Left lung (tissue), 10 donors: ENCODE results near the gene ALKBH1. TPM values are rescaled to one million over a fixed set of nuclear protein-coding genes. Genes with fewer than 3 reads are reported as not detected.

Experiments
- ATAC-seq: fragments of 200-7000 bp; cut with Tn5 transposase; one replicate; pipeline ENCODE4 v1.9.1; 2020; ENCODE audit warnings: moderate library complexity
- DNase-seq, 4 donors: peaks; one replicate each; pipeline ENCODE4 v3.0.0-alpha.2; 2013 to 2020
- H3K27ac ChIP-seq, 2 donors: fragments of 200-600 bp; sonication (generic) in 1 of 2; one replicate each; pipeline versions ENCODE4 v1.5.0 to v1.8.0; 2020 to 2021
- H3K27me3 ChIP-seq, 2 donors: fragments of 200-600 bp; sonication (generic) in 1 of 2; one replicate each; pipeline versions ENCODE4 v1.5.0 to v1.8.0; 2020 to 2021
- H3K36me3 ChIP-seq, 2 donors: fragments of 200-600 bp; sonication (generic) in 1 of 2; one replicate each; pipeline versions ENCODE4 v1.5.0 to v1.8.0; 2020 to 2021
- H3K4me1 ChIP-seq, 2 donors: fragments of 200-600 bp; one replicate each; pipeline ENCODE4 v1.8.0; 2021
- H3K4me3 ChIP-seq, 2 donors: fragments of 200-600 bp; sonication (generic) in 1 of 2; one replicate each; pipeline versions ENCODE4 v1.5.0 to v1.8.0; 2020 to 2021; ENCODE audit warnings: mild to moderate bottlenecking in 1 of 2
- H3K9me3 ChIP-seq, 2 donors: fragments of 200-600 bp; sonication (generic) in 1 of 2; one replicate each; pipeline versions ENCODE4 v1.5.0 to v1.8.0; 2020 to 2021
- CTCF ChIP-seq, 2 donors: fragments of 200-600 bp; sonication (generic) in 1 of 2; IDR thresholded peaks; one replicate each; pipeline versions ENCODE4 v1.5.0 to v1.8.0; 2021; ENCODE audit warnings: antibody characterized with exemption in 2 of 2
- intact Hi-C, 2 donors: fragments of 100-400 bp; cut with DNase I; formaldehyde crosslinking; loops; one replicate each; pipeline versions ENCODE4 v1.11.2 to v1.14.2; 2022
- polyA plus RNA-seq, 6 donors: library from polyadenylated mRNA; unstranded; fragments of 120-200 nt; gene quantifications; one replicate each; pipeline ENCODE4 v1.2.1, GENCODE V29; 2013; ENCODE audit not compliant: insufficient read length in 6 of 6
- total RNA-seq, 2 donors: library from RNA; stranded (reverse); fragmentation: NEBNext Ultra II Directional; extraction: Animal tissue kit (Norgen Biotek cat#: 25700); gene quantifications; one replicate each; pipeline ENCODE4 v1.2.1, GENCODE V29; 2021
- donor health status: DM: no; HTN: yes; CAD: no.
- donor health status: DM: no; HTN: no; CAD: no.

ALKBH1 gene
- total and polyA plus RNA-seq, 8 donors, result 8.6 to 18.8 (median 14.9) TPM

DNA sequence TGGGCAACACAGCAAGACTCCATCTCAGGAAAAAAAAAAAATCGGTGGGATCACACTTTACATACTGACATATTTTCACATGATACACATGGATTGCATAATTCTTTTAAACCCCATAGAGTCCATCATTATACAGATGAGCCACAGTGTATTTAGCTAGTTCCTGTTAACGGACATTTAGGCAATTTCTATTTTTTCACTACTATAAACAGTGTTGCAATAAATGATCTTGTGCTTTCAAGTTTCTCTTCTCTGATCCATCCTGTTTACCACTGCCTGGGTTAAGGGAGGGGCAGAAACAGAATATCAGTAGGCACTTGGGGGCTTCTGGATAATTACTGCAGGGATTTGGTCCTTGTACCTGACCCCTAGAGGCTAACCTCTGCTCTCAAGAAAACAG lies 48.0 kb downstream of the ALKBH1 start:
- no peak for DNase-seq
- Histone ChIP-seq H3K4me3 (no peak overlapping the region), H3K27ac (peak overlapping the region in 1 of 2 donors; percentile 66), H3K9me3 (no peaks in the 10 kb centered on the region), H3K4me1 (peaks cover 0 to 45% of the 10 kb centered on the region in 2 donors), H3K36me3 (no peaks in the 10 kb centered on the region), H3K27me3 (no peaks in the 10 kb centered on the region)
- ATAC-seq, result peak; percentile 49
- intact Hi-C loops, result no loop called here
- no peak for TF ChIP-seq CTCF (IDR thresholded peaks at IDR 0.05)

DNA sequence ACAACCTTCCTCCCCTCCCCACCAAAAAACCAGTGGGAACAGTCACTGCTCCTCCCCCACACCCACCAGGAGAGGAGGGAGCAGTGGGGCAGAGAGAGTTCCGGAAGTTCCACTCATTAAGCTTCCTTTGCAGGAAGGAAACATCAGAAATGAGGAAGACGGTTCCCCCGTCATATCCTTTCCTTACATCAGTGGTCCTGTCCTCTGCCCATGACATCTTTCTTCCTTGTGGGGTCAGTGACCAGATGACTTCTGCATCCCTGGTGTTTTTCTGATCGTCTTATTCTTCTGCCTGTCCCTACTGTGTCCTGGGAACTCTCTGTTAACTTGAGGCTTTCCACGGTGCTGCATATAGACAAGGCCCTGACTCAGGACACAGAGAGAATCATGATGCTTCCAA lies 50.5 kb downstream of the ALKBH1 start:
- DNase-seq (no peak), ATAC-seq (peak; percentile 18)
- H3K27me3 ChIP-seq, result no peaks in the 10 kb centered on the region
- no peaks in the 10 kb centered on the region for H3K36me3 ChIP-seq
- peaks cover 0 to 57% of the 10 kb centered on the region in 2 donors for H3K4me1 ChIP-seq
- intact Hi-C loops, result no loop called here
- no peaks in the 10 kb centered on the region for H3K9me3 ChIP-seq
- TF ChIP-seq CTCF (IDR thresholded peaks at IDR 0.05), result no peak
- H3K4me3 ChIP-seq, result no peak overlapping the region
- peak overlapping the region in 1 of 2 donors; percentile 49 for H3K27ac ChIP-seq

GRCh38 chr14:77654001-77654441 lies 53.8 kb downstream of the ALKBH1 start:
- no peak for DNase-seq
- intact Hi-C loops, result no loop called here
- no peak for TF ChIP-seq CTCF (IDR thresholded peaks at IDR 0.05)

DNA sequence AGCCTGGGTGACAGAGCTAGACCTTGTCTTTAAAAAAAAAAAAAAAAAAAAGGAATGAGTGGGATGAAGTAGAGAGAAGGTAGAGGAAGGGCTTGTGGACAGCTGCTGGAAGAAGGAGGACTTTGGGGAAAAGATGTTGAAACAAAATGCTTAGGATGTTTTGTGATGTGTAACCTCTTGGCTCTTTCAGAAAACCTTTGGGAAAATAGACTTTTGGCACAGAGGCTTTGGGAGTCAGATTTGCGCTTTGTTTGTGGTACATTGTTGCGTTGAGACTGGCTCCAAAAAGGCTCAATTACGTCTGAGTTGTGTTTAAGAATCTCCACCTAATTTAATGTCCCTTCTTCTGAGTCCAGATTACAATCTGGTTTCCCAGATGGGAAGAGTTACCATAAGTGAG lies 58.5 kb downstream of the ALKBH1 start:
- Histone ChIP-seq H3K36me3 (no peaks in the 10 kb centered on the region), H3K9me3 (no peaks in the 10 kb centered on the region), H3K4me3 (no peak overlapping the region), H3K27ac (no peak overlapping the region), H3K4me1 (peaks cover 0 to 11% of the 10 kb centered on the region in 2 donors), H3K27me3 (no peaks in the 10 kb centered on the region)
- DNase-seq (no peak), ATAC-seq (no peak)
- TF ChIP-seq CTCF (IDR thresholded peaks at IDR 0.05), result no peak
- intact Hi-C loops, result no loop called here

More at GRCh38 chr14:77654001-77654441, 53.8 kb downstream of the ALKBH1 start:
- Histone ChIP-seq H3K27me3 (no peaks in the 10 kb centered on the region), H3K4me3 (no peak overlapping the region), H3K9me3 (no peaks in the 10 kb centered on the region), H3K27ac (no peak overlapping the region), H3K36me3 (no peaks in the 10 kb centered on the region), H3K4me1 (peaks cover 0 to 43% of the 10 kb centered on the region in 2 donors)
- ATAC-seq, result no peak

DNA sequence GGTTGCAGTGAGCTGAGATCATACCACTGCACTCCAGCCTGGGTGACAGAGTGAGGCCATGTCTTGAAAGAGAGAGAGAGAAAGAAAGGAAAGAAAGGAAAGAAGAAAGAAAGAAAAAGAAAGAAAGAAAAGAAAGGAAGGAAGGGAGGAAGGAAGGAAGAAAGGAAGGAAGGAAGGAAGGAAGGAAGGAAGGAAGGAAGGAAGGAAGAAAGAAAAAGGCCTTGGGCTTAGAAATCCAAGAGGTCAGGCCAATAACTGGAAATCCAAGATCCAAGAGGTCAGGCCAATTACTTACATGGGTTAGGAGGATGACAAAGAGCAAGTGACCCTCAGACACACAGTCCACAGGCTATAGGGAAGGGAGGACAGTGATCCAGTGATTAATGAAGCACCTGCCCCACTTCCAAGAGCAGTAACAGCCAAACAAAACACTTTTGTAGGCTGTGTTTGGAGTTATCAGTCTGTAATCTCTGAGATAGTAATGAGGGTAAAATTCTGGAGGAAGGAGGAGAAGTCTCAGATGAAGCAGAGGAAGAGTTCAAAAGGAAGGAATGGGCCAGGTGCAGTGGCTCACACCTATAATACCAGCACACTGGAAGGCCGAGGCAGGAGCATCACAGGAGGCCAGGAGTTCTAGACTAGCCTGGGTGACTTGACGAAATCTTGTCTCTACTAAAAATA lies 59.2 kb downstream of the ALKBH1 start:
- no peak for DNase-seq
- Histone ChIP-seq H3K4me3 (no peak overlapping the region), H3K36me3 (no peaks in the 10 kb centered on the region), H3K27me3 (no peaks in the 10 kb centered on the region), H3K27ac (no peak overlapping the region), H3K4me1 (peaks cover 0 to 4% of the 10 kb centered on the region in 2 donors), H3K9me3 (no peaks in the 10 kb centered on the region)
- intact Hi-C loops, result no loop called here
- TF ChIP-seq CTCF (IDR thresholded peaks at IDR 0.05), result no peak
- no peak for ATAC-seq
